Coronary artery (tissue), 2 donors: ENCODE results near the gene AGRN.

ENCODE experiments used
- DNase-seq: peaks from one replicate; pipeline ENCODE4 v3.0.0-alpha.2; 2017; ENCODE audit warnings: low spot score
- H3K27ac ChIP-seq, 2 donors: fragments of 200-600 bp; sonication (generic); one replicate each; pipeline ENCODE4 v1.5.1; 2016 to 2019
- H3K4me3 ChIP-seq: fragments of 200-600 bp; sonication (generic); 2 replicates; pipeline ENCODE4 v1.5.1; 2016; ENCODE audit warnings: mild to moderate bottlenecking, moderate library complexity
- CTCF ChIP-seq: fragments of 200-600 bp; sonication (generic); IDR thresholded peaks from one replicate; pipeline ENCODE4 v1.5.1; 2019; ENCODE audit warnings: antibody characterized with exemption

Gene AGRN

GRCh38 chr1:1020000-1020404 is at the start of gene AGRN:
AGRN (plus strand) TSS chr1:1020120; CDS start chr1:1020173, 53 bp downstream.
- peak within 1 kb of the TSS; percentile 85 for H3K4me3 ChIP-seq
- no peak for DNase-seq
- H3K27ac ChIP-seq, result peak within 1 kb of the TSS; percentile 91 to 96
- TF ChIP-seq CTCF, result no peak

GRCh38 chr1:970242-970972 is 49.5 kb upstream of the AGRN start:
- TF ChIP-seq CTCF, result no peak
- no peak overlapping the region for H3K27ac ChIP-seq
- DNase-seq, result no peak
- H3K4me3 ChIP-seq, result no peak overlapping the region

GRCh38 chr1:970973-971730 is 48.8 kb upstream of the AGRN start:
- Histone ChIP-seq H3K4me3 (no peak overlapping the region), H3K27ac (no peak overlapping the region)
- no peak for TF ChIP-seq CTCF
- no peak for DNase-seq

GRCh38 chr1:971751-972506 is 48.0 kb upstream of the AGRN start:
- H3K4me3 ChIP-seq, result no peak overlapping the region
- DNase-seq, result no peak
- no peak for TF ChIP-seq CTCF
- H3K27ac ChIP-seq, result no peak overlapping the region

GRCh38 chr1:972726-973458 is 47.0 kb upstream of the AGRN start:
- DNase-seq, result no peak
- TF ChIP-seq CTCF, result no peak
- Histone ChIP-seq H3K4me3 (no peak overlapping the region), H3K27ac (no peak overlapping the region)

- TF ChIP-seq CTCF, result no peak
- no peak overlapping the region for H3K27ac ChIP-seq
- no peak for DNase-seq
- no peak overlapping the region for H3K4me3 ChIP-seq
Measured at GRCh38 chr1:973459-974292, 46.2 kb upstream of the AGRN start.
